SK-N-SH treated with all-trans-retinoic acid at 6 μM for 48 hours (cell line): ENCODE data around the gene CAPG.

Experiments
- CSDC2 ChIP-seq: fragments of 250-450 bp; sonication (Bioruptor Pico); IDR thresholded peaks from 2 replicates; pipeline ENCODE4 v1.5.0; 2020; ENCODE audit warnings: mild to moderate bottlenecking, moderate library complexity
- ISL1 ChIP-seq: fragments of 250-450 bp; sonication (Bioruptor Pico); IDR thresholded peaks from 2 replicates; pipeline ENCODE4 v2.1.2; 2022; ENCODE audit warnings: mild to moderate bottlenecking, moderate library complexity
- TCF4 ChIP-seq: fragments of 250-450 bp; sonication (Bioruptor Pico); IDR thresholded peaks from 2 replicates; pipeline ENCODE4 v1.8.0; 2021; ENCODE audit warnings: mild to moderate bottlenecking, moderate library complexity, borderline replicate concordance
- ZFP30 ChIP-seq: fragments of 450-650 bp; formaldehyde crosslinking; IDR thresholded peaks from 2 replicates; pipeline ENCODE4 v1.5.0; 2022; ENCODE audit warnings: mild to moderate bottlenecking, moderate library complexity
- TF ChIP-seq, protein P1 (sequence below): fragments of 250-450 bp; sonication (Bioruptor Pico); IDR thresholded peaks from 2 replicates; pipeline ENCODE4 v1.8.0; 2020; ENCODE audit warnings: mild to moderate bottlenecking, moderate library complexity, borderline replicate concordance

DNA sequence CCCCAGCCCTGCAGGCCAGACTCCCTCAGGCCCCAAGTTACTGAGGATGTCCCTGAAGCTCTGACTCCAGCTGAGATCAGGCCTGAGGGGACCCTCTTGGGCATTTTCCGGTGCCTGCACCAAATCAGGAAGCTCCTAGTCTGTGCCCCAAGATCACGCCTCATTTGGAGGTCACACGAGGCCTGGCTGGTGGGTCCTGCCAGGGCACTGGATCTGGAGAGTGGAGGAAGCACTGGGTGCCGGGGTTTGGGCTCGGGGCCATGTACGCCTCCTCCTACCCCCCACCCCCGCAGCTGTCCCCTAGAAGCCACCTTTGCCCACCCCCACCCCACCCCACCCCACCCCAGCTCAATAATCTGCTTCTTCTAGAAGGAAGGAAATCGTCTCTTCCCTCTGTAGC is 24.5 kb upstream of the CAPG start:
- TF ChIP-seq TCF4 (no peak), ISL1 (CRISPR knock-in tag) (no peak), ZFP30 (no peak), CSDC2 (CRISPR knock-in tag) (no peak)
- TF ChIP-seq, protein P1, sequence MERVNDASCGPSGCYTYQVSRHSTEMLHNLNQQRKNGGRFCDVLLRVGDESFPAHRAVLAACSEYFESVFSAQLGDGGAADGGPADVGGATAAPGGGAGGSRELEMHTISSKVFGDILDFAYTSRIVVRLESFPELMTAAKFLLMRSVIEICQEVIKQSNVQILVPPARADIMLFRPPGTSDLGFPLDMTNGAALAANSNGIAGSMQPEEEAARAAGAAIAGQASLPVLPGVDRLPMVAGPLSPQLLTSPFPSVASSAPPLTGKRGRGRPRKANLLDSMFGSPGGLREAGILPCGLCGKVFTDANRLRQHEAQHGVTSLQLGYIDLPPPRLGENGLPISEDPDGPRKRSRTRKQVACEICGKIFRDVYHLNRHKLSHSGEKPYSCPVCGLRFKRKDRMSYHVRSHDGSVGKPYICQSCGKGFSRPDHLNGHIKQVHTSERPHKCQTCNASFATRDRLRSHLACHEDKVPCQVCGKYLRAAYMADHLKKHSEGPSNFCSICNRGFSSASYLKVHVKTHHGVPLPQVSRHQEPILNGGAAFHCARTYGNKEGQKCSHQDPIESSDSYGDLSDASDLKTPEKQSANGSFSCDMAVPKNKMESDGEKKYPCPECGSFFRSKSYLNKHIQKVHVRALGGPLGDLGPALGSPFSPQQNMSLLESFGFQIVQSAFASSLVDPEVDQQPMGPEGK (CRISPR knock-in tag) = no peak
